K562 (cell line): Measurements from ENCODE around the gene SLC37A4. TPM values are rescaled to one million over a fixed set of nuclear protein-coding genes. Genes with fewer than 3 reads are reported as not detected.

Experiments used
- ATAC-seq: fragments of 200-7000 bp; cut with Tn5 transposase; 3 replicates; pipeline ENCODE4 v1.9.1; 2020; ENCODE audit warnings: moderate library complexity
- BruUV-seq: library from RNA; stranded (reverse); fragments of 400-500 nt; replicated peaks from 2 replicates; lab custom pipeline; 2021; lab: Mats Ljungman, UMichigan
- CTCF ChIA-PET: fragments of 300-600 bp; formaldehyde crosslinking; extraction: SDS; loops from one replicate; lab custom pipeline; 2021; ENCODE audit warnings: low intra/inter-chr PET ratio; lab: Yijun Ruan, JAX
- POLR2A ChIA-PET: fragments of 300-600, 350-650 bp; sonication (Branson Sonifier 250); formaldehyde crosslinking; extraction: SDS; loops from one replicate; lab custom pipeline; 2021; ENCODE audit warnings: antibody characterized with exemption, inconsistent platforms; lab: Yijun Ruan, JAX
- DNase-seq, 4 experiments: peaks; one replicate each; pipeline versions ENCODE4 v3.0.0 to v3.0.0-alpha.2; 2011 to 2018; ENCODE audit warnings: low spot score in 3 of 4, mixed read lengths in 3 of 4; ENCODE audit errors: extremely low read depth in 1 of 4
- FAIRE-seq: peaks from 2 replicates; lab custom pipeline; 2011; peaks lifted over from hg19 to GRCh38; lab: Jason Lieb, UNC
- H2AFZ ChIP-seq: 2 replicates; pipeline ENCODE4 v1.6.0; 2011; ENCODE audit warnings: low read depth, low read length, control low read depth, inconsistent platforms
- H3K27ac ChIP-seq: fragments of 200-600 bp; 3 replicates; pipeline ENCODE4 v1.8.0; 2011; ENCODE audit warnings: low read depth, mild to moderate bottlenecking, control low read depth, inconsistent platforms, low read length, moderate library complexity, mixed read lengths; ENCODE audit errors: extremely low read depth
- H3K27me3 ChIP-seq, 2 experiments: fragments of 300-600 bp in 1 of 2; 2 replicates in 1 of 2; 3 replicates in 1 of 2; pipeline versions ENCODE4 v1.6.0 to v1.8.0; 2011; ENCODE audit warnings: inconsistent platforms in 2 of 2, low read length in 2 of 2, mild to moderate bottlenecking in 1 of 2, mixed read lengths in 1 of 2, moderate library complexity in 1 of 2; ENCODE audit not compliant: control insufficient read depth in 2 of 2, insufficient read depth in 2 of 2
- H3K36me3 ChIP-seq: fragments of 300-600 bp; 3 replicates; pipeline ENCODE4 v1.8.0; 2011; ENCODE audit warnings: mild to moderate bottlenecking, low read length, inconsistent platforms; ENCODE audit not compliant: control insufficient read depth, insufficient read depth
- H3K4me1 ChIP-seq, 2 experiments: fragments of 200-600 bp in 1 of 2; replicated peaks in 1 of 2; 2 replicates in 1 of 2; 3 replicates in 1 of 2; pipeline versions ENCODE4 v1.5.1 to v1.8.0; 2011; ENCODE audit warnings: inconsistent platforms in 2 of 2, low read length in 2 of 2, mild to moderate bottlenecking in 1 of 2, mixed read lengths in 1 of 2, moderate library complexity in 1 of 2; ENCODE audit not compliant: control insufficient read depth in 2 of 2, insufficient read depth in 2 of 2
- H3K4me2 ChIP-seq: 2 replicates; pipeline ENCODE4 v1.6.1; 2011; ENCODE audit warnings: low read length, control low read depth, inconsistent platforms, mixed read lengths; ENCODE audit not compliant: insufficient read depth
- H3K4me3 ChIP-seq: fragments of 200-600 bp; sonication (generic), shearing (Covaris generic); 2 replicates; pipeline ENCODE4 v1.5.1; 2016; ENCODE audit warnings: control low read depth, inconsistent platforms
- H3K79me2 ChIP-seq: fragments of 200-600 bp; 3 replicates; pipeline ENCODE4 v1.8.0; 2011; ENCODE audit warnings: low read length, inconsistent platforms; ENCODE audit not compliant: control insufficient read depth, insufficient read depth
- H3K9ac ChIP-seq, 2 experiments: 2 replicates each; pipeline versions ENCODE4 v1.6.0 to v1.6.1; 2011; ENCODE audit warnings: low read depth in 2 of 2, low read length in 2 of 2, control low read depth in 1 of 2, inconsistent platforms in 1 of 2, mild to moderate bottlenecking in 1 of 2, mixed read lengths in 1 of 2; ENCODE audit not compliant: insufficient read depth in 1 of 2
- H3K9me1 ChIP-seq: one replicate; pipeline ENCODE4 v1.6.0; 2011; ENCODE audit warnings: inconsistent platforms, mild to moderate bottlenecking, low read length, moderate library complexity; ENCODE audit not compliant: control insufficient read depth, insufficient read depth
- H3K9me3 ChIP-seq: replicated peaks from 2 replicates; pipeline ENCODE4 v1.5.1; 2011; ENCODE audit warnings: low read depth, low read length, inconsistent platforms; ENCODE audit not compliant: control insufficient read depth, insufficient read depth
- H4K20me1 ChIP-seq: replicated peaks from 2 replicates; pipeline ENCODE4 v1.6.1; 2011; ENCODE audit warnings: low read length, inconsistent platforms, mixed read lengths; ENCODE audit not compliant: control insufficient read depth, insufficient read depth
- POLR2A ChIP-seq: fragments of 450-650 bp; conservative IDR thresholded peaks from 2 replicates; pipeline ENCODE4 v1.6.1; 2016
- POLR2B ChIP-seq: fragments of 450-650 bp; IDR thresholded peaks from 2 replicates; pipeline ENCODE4 v1.6.1; 2018; ENCODE audit warnings: low read depth; ENCODE audit not compliant: partially characterized antibody
- RBFOX2 ChIP-seq: fragments of 200-400 bp; formaldehyde crosslinking; IDR thresholded peaks from 2 replicates; pipeline ENCODE4 v1.6.1; 2017; ENCODE audit warnings: low read depth, mild to moderate bottlenecking, low read length, moderate library complexity
- SUPT5H ChIP-seq: fragments of 450-650 bp; IDR thresholded peaks from 2 replicates; pipeline ENCODE4 v1.6.1; 2016
- ZNF76 ChIP-seq: fragments of 250-450 bp; sonication (Bioruptor Pico); IDR thresholded peaks from 2 replicates; pipeline ENCODE4 v1.4.0; 2020; ENCODE audit warnings: mild to moderate bottlenecking, moderate library complexity, borderline replicate concordance
- WGBS: fragments of 100-300 bp; shearing (Covaris generic); methylation state at CpG from one replicate; pipeline ENCODE4 v1.1.6; 2016; ENCODE audit warnings: low coverage, mixed read lengths; ENCODE audit not compliant: insufficient coverage; ENCODE audit errors: missing lambda C conversion rate; 5-methylcytosine and 5-hydroxymethylcytosine counted together
- in situ Hi-C: fragments of 300-500 bp; cut with MboI; formaldehyde crosslinking; loops from 4 replicates; pipeline ENCODE4 v1.15.0; 2018; ENCODE audit warnings: inconsistent platforms, mixed read lengths
- intact Hi-C: fragments of 100-400 bp; cut with micrococcal nuclease; formaldehyde crosslinking; loops from 2 replicates; pipeline ENCODE4 v1.14.2; 2022
- polyA plus RNA-seq, 8 experiments: library from polyadenylated mRNA; depleted of rRNA in 4 of 8; stranded (reverse) in 5 of 8; unstranded in 3 of 8; fragments of >200 nt; fragmentation: Nextera tagmentation in 2 of 8; fragmentation: Illumina TruSeq in 1 of 8; extraction: Ambion mirVana in 2 of 8; extraction: Trizol in 1 of 8; gene quantifications; 2 replicates each; pipeline versions ENCODE4 v1.2.1 to v1.2.3, GENCODE V29; 2011 to 2014; ENCODE audit warnings: inconsistent platforms in 1 of 8, missing spikeins in 1 of 8
- total RNA-seq, 7 experiments: library from RNA; depleted of rRNA in 6 of 7; stranded (reverse); fragments of >200 nt in 6 of 7; fragmentation: Illumina TruSeq in 2 of 7; extraction: Trizol in 2 of 7; gene quantifications; 2 replicates each; pipeline versions ENCODE4 v1.2.1 to v1.2.3, GENCODE V29; 2011 to 2021; ENCODE audit warnings: low replicate concordance in 1 of 7
- TF ChIP-seq, protein P1 (sequence below), 3 experiments: IDR thresholded peaks in 2 of 3; conservative IDR thresholded peaks in 1 of 3; 2 replicates each; pipeline ENCODE4 v1.5.1; 2011 to 2012; ENCODE audit warnings: low read length in 3 of 3, mild to moderate bottlenecking in 3 of 3, control low read depth in 2 of 3, improper control_type of control experiment in 1 of 3, inconsistent platforms in 1 of 3, low read depth in 1 of 3, mixed read lengths in 1 of 3, moderate library complexity in 1 of 3; ENCODE audit not compliant: insufficient read depth in 2 of 3

The SLC37A4 gene
- total and polyA plus RNA-seq, 9 of the 15 experiments (the other 6 are each of a cell fraction or from before 2014, with no cell fraction given), result 24.7 to 73.9 (median 40.7) TPM

DNA sequence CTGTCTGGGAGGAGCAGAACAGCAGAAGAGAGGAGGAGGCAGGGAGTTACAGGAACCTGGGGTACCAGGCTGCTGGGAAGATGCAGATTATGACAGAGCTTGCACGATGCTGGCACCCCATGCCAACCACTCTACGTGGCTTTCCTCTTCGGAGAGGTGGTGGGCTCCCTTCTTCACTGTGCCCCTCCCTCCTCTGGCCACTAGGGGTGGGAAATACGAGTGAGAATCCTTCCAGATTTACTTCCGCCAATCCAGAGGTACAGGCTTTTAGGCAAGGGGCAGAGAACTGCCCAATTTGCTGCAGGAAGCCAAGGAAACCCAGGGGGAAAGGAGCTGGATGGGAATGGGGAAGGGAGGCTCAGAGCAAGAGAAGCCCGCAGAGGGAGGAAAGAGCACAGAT is 14.0 kb upstream of the SLC37A4 start:
- BruUV-seq, result no TSS peak
- H3K4me2 ChIP-seq, result no peak overlapping the region
- DNase-seq, result peak in 2 of 4 experiments; percentile 31 to 33
- no peak overlapping the region for H2AFZ ChIP-seq
- no peaks in the 10 kb centered on the region for H3K79me2 ChIP-seq
- ChIA-PET POLR2A (interaction anchor here (0.6 to 9.3 kb wide), 6 partner anchors 9 to 67 kb away, joined by 3 to 132 read pairs (median 6); partner anchors contain the start of genes HYOU1 and VPS11), CTCF (no interaction called here)
- peaks cover 3% of the 10 kb centered on the region for H3K9me1 ChIP-seq
- TF ChIP-seq POLR2A (peak; percentile 37; the same call in 1 of the 2 replicates), POLR2B (no peak), SUPT5H (0 out of 2 replicates have a peak, but pooled peaks have one; percentile 12), ZNF76 (CRISPR knock-in tag) (no peak), RBFOX2 (0 out of 2 replicates have a peak, but pooled peaks have one; percentile 34)
- TF ChIP-seq, protein P1, sequence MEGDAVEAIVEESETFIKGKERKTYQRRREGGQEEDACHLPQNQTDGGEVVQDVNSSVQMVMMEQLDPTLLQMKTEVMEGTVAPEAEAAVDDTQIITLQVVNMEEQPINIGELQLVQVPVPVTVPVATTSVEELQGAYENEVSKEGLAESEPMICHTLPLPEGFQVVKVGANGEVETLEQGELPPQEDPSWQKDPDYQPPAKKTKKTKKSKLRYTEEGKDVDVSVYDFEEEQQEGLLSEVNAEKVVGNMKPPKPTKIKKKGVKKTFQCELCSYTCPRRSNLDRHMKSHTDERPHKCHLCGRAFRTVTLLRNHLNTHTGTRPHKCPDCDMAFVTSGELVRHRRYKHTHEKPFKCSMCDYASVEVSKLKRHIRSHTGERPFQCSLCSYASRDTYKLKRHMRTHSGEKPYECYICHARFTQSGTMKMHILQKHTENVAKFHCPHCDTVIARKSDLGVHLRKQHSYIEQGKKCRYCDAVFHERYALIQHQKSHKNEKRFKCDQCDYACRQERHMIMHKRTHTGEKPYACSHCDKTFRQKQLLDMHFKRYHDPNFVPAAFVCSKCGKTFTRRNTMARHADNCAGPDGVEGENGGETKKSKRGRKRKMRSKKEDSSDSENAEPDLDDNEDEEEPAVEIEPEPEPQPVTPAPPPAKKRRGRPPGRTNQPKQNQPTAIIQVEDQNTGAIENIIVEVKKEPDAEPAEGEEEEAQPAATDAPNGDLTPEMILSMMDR (IDR thresholded peaks at IDR 0.05 in 2 of 3, conservative IDR thresholded peaks at IDR 0.05 in 1 of 3; ENCODE audit: insufficient read depth in 2 of 3, low read depth in 1 of 3, low read length in 3 of 3), result peak in 2 of 3 experiments; percentile 24 to 58; a peak in 4 of 6 replicates
- peaks cover 55% of the 10 kb centered on the region for H3K36me3 ChIP-seq
- H3K4me3 ChIP-seq, result no peak overlapping the region
- H4K20me1 ChIP-seq, result no peaks in the 10 kb centered on the region
- no peaks in the 10 kb centered on the region for H3K27me3 ChIP-seq
- intact Hi-C loops, result no loop called here
- H3K9me3 ChIP-seq, result no peaks in the 10 kb centered on the region
- 82% methylated on average over 6 of the region's 6 CpGs for WGBS
- peak; percentile 29 for ATAC-seq
- peaks cover 4 to 6% of the 10 kb centered on the region in 2 experiments; a peak in 2 of 5 replicates for H3K4me1 ChIP-seq
- no peak overlapping the region for H3K27ac ChIP-seq
- H3K9ac ChIP-seq, result no peak overlapping the region
- no peak for FAIRE-seq
- in situ Hi-C loops, result no loop called here
